Coronary artery (tissue), 2 donors: ENCODE data around the gene PCDH15.

Experiments used
- DNase-seq: peaks from one replicate; pipeline ENCODE4 v3.0.0-alpha.2; 2017; ENCODE audit warnings: low spot score
- H3K27ac ChIP-seq, 2 donors: fragments of 200-600 bp; sonication (generic); one replicate each; pipeline ENCODE4 v1.5.1; 2016 to 2019
- H3K4me3 ChIP-seq: fragments of 200-600 bp; sonication (generic); 2 replicates; pipeline ENCODE4 v1.5.1; 2016; ENCODE audit warnings: mild to moderate bottlenecking, moderate library complexity
- TF ChIP-seq, protein P1 (sequence below): fragments of 200-600 bp; sonication (generic); IDR thresholded peaks from one replicate; pipeline ENCODE4 v1.5.1; 2019; ENCODE audit warnings: antibody characterized with exemption

PCDH15 gene

DNA sequence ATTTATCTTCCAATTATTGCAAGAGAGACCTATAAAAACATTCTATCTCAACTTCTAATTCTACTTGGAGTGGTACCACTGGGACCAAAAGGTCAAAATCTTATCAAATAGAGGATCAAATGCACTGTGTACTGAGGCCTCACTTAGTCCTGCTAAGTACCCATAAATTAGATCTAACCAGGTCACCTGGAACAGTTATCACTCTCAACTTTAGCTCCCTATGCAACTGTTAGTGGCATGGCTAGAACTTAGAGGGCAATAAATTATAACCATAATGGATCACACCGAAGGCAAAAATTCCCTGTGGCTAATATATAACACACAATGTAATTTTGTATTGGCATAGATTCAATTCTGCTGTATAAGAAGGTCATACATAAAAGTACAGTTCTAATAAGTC lies 428.9 kb downstream of the PCDH15 start:
- Histone ChIP-seq H3K4me3 (no peak overlapping the region), H3K27ac (no peak overlapping the region)
- no peak for DNase-seq
- TF ChIP-seq, protein P1, sequence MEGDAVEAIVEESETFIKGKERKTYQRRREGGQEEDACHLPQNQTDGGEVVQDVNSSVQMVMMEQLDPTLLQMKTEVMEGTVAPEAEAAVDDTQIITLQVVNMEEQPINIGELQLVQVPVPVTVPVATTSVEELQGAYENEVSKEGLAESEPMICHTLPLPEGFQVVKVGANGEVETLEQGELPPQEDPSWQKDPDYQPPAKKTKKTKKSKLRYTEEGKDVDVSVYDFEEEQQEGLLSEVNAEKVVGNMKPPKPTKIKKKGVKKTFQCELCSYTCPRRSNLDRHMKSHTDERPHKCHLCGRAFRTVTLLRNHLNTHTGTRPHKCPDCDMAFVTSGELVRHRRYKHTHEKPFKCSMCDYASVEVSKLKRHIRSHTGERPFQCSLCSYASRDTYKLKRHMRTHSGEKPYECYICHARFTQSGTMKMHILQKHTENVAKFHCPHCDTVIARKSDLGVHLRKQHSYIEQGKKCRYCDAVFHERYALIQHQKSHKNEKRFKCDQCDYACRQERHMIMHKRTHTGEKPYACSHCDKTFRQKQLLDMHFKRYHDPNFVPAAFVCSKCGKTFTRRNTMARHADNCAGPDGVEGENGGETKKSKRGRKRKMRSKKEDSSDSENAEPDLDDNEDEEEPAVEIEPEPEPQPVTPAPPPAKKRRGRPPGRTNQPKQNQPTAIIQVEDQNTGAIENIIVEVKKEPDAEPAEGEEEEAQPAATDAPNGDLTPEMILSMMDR = no peak

DNA sequence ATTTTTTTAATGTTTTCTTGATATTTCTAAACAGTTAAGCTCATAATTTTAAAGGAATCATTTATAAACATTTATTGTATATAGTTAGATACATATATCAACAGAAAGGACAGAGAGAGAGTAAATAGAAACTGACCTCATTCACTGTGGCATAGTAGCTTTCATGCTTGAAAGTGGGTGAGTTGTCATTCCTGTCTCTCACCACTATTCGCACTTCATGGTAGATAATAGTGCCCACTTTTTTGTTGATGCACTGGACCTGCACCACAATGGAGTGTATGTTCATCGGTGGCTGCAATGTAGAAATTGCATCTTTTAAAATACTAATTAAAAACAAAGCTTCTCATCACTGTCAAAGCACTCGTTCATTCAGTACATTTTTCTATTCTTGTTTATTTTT lies 432.0 kb downstream of the PCDH15 start:
- TF ChIP-seq, protein P1 = no peak

DNA sequence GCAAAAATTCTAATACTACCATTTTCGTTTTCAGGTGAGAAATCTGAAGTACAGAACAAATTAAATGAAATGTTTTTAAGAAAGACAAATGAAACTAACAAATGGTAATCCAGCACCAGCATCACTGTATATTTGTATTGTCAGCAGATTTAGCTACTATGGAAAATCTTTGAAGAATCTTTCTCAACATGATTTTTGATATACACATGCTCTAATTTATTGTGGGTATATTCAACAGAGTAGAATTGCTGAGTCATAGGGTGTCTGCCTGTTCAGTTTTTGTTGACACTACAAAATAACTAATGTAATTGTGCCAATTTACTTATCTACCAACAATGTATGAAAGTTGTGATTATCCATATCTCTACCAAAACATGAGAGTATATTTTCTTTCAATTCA lies 437.6 kb downstream of the PCDH15 start:
- DNase-seq = no peak
- TF ChIP-seq, protein P1 = no peak
- H3K27ac ChIP-seq = no peak overlapping the region

More for the DNA sequence above, 432.0 kb downstream of the PCDH15 start:
- Histone ChIP-seq H3K27ac (no peak overlapping the region), H3K4me3 (no peak overlapping the region)
- no peak for DNase-seq

DNA sequence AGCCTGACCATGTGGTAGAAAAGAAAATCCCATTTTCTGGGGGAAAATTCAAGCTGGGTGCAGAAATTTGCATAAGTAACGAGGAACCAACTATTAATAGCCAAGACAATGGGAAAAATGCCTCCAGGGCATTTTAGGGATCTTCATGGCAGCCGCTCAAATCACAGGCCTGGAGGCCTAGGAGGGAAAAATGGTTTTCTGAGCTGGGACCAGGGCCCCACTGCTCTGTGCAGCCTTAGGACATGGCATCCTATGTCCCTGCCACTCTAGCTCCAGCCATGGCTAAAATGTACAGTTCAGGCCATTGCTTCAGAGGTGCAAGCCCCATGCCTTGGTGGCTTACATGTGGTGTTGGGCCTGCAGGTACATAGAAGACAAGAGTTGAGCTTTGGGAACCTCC lies 459.0 kb downstream of the PCDH15 start:
- DNase-seq = no peak
- TF ChIP-seq, protein P1 = no peak
- Histone ChIP-seq H3K27ac (no peak overlapping the region), H3K4me3 (no peak overlapping the region)

More for the DNA sequence above, 437.6 kb downstream of the PCDH15 start:
- no peak overlapping the region for H3K4me3 ChIP-seq

DNA sequence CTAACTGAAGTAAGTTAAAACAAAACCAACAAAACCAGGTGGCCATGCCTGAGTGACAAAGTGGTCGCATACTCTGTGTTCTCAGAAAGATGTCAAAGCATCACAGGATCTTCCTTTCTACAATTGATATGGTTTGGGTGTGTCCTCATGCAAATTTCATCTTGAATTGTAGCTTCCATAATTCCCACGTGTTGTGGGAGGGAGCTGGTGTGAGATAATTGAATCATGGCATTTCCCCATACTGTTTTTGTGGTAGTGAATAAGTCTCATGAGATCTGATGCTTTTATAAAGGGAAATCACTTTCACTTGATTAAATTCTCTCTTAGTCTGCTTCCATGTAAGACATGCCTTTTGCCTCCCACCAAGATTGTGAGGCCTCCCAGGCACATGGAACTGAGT lies 465.7 kb downstream of the PCDH15 start:
- TF ChIP-seq, protein P1 = no peak
- DNase-seq = no peak
- H3K27ac ChIP-seq = no peak overlapping the region
- no peak overlapping the region for H3K4me3 ChIP-seq

DNA sequence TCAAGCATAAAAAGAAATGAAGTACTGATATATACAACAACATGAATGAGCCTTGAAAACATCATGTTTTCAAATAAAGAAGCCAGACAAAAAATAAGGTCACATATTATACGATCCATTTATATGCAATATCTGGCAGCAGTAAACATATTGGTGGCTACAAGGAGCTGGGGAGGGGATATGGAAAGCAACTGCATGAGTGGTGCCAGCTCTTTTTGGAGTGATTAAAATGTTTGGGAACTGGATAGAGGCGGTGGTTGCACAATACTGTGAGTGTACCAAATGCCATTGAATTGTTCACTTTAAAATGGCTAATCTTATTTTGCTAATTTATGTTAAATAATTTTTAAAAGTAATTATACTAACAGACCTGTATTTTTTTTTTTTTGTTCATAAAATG lies 481.7 kb downstream of the PCDH15 start:
- Histone ChIP-seq H3K27ac (no peak overlapping the region), H3K4me3 (no peak overlapping the region)
- no peak for DNase-seq
- TF ChIP-seq, protein P1 = no peak

DNA sequence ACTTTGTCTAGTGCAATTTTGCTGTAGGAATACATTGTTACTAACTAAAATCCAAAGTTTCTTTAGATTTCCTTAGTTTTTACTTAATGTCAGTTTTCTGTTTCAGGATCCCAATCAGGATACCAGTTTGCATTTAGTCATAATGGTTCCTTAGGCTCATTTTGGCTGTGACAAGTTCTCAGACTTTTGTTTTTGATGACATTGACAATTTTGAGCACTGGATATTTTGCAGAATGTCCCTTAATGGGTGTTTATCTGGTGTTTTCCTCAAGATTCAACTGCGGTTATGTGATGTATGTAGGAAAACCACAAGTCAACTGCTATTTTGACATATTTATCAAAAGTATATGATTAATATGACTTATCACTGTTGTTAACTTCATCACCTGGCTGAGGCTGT lies 482.6 kb downstream of the PCDH15 start:
- TF ChIP-seq, protein P1 = no peak
- Histone ChIP-seq H3K4me3 (no peak overlapping the region), H3K27ac (no peak overlapping the region)
- no peak for DNase-seq
